ENCODE measurements around the gene MYOZ3. TPM values are rescaled to one million over a fixed set of nuclear protein-coding genes. Genes with fewer than 3 reads are reported as not detected.
A peak's percentile ranks its signal among the peaks of the same experiment; 100 is the strongest.

MYOZ3 gene
- polyA plus RNA-seq, result 3.0 TPM
- long read RNA-seq, donor 1, result 0 reads
- long read RNA-seq, donor 2, partial matches to known transcripts, result 0 of 1 reads
- long read RNA-seq, donor 2, other reads (novel, unspliced or antisense), result 0 of 1 reads
- long read RNA-seq, donor 3, result 0 reads
- long read RNA-seq, donor 4, result 0 reads
- long read RNA-seq, donor 5, result 0 reads
- long read RNA-seq, donor 6, result 0 reads
- long read RNA-seq, donor 7, partial matches to known transcripts, result 0 of 2 reads
- long read RNA-seq, donor 7, other reads (novel, unspliced or antisense), result 0 of 2 reads
- long read RNA-seq, donor 8, partial matches to known transcripts, result 0 of 2 reads
- long read RNA-seq, donor 8, other reads (novel, unspliced or antisense), result 0 of 2 reads
- long read RNA-seq, donor 9, result 0 reads
- long read RNA-seq, donor 10, result 0 reads
- long read RNA-seq, donor 11, result 0 reads

GRCh38 chr5:150661086-150661485 is at the start of gene MYOZ3:
MYOZ3 (plus strand) TSS chr5:150661251; CDS start chr5:150662942, 1,691 bp downstream.
- Histone ChIP-seq H3K27me3 (ENCODE audit: control insufficient read depth, insufficient read depth, low read length) (peaks cover 14% of the 10 kb centered on the region), H3K9me3 (ENCODE audit: control insufficient read depth, low read depth, low read length) (no peaks in the 10 kb centered on the region), H3K4me1 (ENCODE audit: control insufficient read depth, insufficient read depth, low read length) (peaks cover 6% of the 10 kb centered on the region), H3K36me3 (ENCODE audit: control insufficient read depth, insufficient read depth, low read length) (no peaks in the 10 kb centered on the region), H3K4me3 (ENCODE audit: low read length) (no peak within 1 kb of the TSS), H3K27ac (ENCODE audit: low read length) (no peak within 1 kb of the TSS)
- DNase-seq, result no peak
- no CpG with 5 or more reads among the region's 7 CpGs for WGBS (ENCODE audit: insufficient coverage, low lambda C conversion rate)

- Histone ChIP-seq H3K27me3 (ENCODE audit: control insufficient read depth, insufficient read depth, low read length) (no peaks in the 10 kb centered on the region), H3K36me3 (ENCODE audit: control insufficient read depth, insufficient read depth, low read length) (peaks cover 15% of the 10 kb centered on the region), H3K4me1 (ENCODE audit: control insufficient read depth, insufficient read depth, low read length) (peaks cover 72% of the 10 kb centered on the region), H3K27ac (ENCODE audit: low read length) (peak overlapping the region; percentile 37), H3K4me3 (ENCODE audit: low read length) (no peak overlapping the region), H3K9me3 (ENCODE audit: control insufficient read depth, low read depth, low read length) (no peaks in the 10 kb centered on the region)
- peak in 1 of 2 donors; percentile 73 for DNase-seq
- 75% methylated on average over 1 of the region's 4 CpGs for WGBS (ENCODE audit: insufficient coverage, low lambda C conversion rate)
These were observed 48.6 kb upstream of the MYOZ3 start for GRCh38 chr5:150612405-150612804.

GRCh38 chr5:150612905-150613670 is 48.0 kb upstream of the MYOZ3 start:
- 100% methylated on average over 2 of the region's 4 CpGs for WGBS (ENCODE audit: insufficient coverage, low lambda C conversion rate)

DNA sequence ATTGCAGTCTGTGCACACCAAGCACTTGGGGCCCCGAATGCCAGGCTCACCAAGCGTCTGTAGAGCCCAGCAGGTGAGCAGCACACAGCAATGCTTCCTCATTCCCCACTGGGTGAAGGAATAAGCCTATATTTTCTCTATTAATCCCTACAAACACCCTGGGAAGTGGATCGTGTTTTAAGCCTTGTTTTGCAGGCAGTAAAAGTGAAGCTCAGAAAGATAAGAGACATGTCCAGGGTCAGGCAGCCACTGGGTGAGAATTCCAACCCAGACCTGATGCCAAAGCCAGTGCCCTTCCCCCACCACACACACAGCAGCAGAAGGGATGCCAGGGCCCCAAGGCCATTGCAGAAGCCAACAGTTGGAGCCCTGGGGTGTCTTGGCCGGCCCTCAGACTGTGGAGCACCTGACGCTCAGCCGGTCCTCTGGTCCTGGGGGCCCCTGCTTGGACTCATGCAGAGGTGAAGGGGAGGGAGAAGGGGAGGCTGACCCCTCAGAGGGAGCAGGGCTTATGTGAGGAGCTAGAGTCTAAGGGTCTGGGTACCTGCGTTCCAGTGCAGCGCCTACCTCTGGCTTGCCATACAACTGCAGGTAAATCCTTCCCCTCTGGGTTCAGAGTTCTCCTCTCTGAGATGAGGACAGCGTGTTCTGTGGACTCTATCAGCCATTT is 46.9 kb upstream of the MYOZ3 start:
- no CpG with 5 or more reads among the region's 9 CpGs for WGBS (ENCODE audit: insufficient coverage, low lambda C conversion rate)
- Histone ChIP-seq H3K9me3 (ENCODE audit: control insufficient read depth, low read depth, low read length) (no peaks in the 10 kb centered on the region), H3K27ac (ENCODE audit: low read length) (no peak overlapping the region), H3K4me1 (ENCODE audit: control insufficient read depth, insufficient read depth, low read length) (peaks cover 72% of the 10 kb centered on the region), H3K4me3 (ENCODE audit: low read length) (no peak overlapping the region), H3K27me3 (ENCODE audit: control insufficient read depth, insufficient read depth, low read length) (no peaks in the 10 kb centered on the region), H3K36me3 (ENCODE audit: control insufficient read depth, insufficient read depth, low read length) (peaks cover 28% of the 10 kb centered on the region)
- no peak for DNase-seq

More at GRCh38 chr5:150612905-150613670, 48.0 kb upstream of the MYOZ3 start:
- no peaks in the 10 kb centered on the region for H3K27me3 ChIP-seq (ENCODE audit: control insufficient read depth, insufficient read depth, low read length)
- peak overlapping the region; percentile 37 for H3K27ac ChIP-seq (ENCODE audit: low read length)
- H3K36me3 ChIP-seq (ENCODE audit: control insufficient read depth, insufficient read depth, low read length), result peaks cover 18% of the 10 kb centered on the region
- no peak for DNase-seq
- H3K9me3 ChIP-seq (ENCODE audit: control insufficient read depth, low read depth, low read length), result no peaks in the 10 kb centered on the region
- no peak overlapping the region for H3K4me3 ChIP-seq (ENCODE audit: low read length)
- H3K4me1 ChIP-seq (ENCODE audit: control insufficient read depth, insufficient read depth, low read length), result peaks cover 72% of the 10 kb centered on the region

GRCh38 chr5:150614661-150615060 is 46.4 kb upstream of the MYOZ3 start:
- H3K27me3 ChIP-seq (ENCODE audit: control insufficient read depth, insufficient read depth, low read length), result no peaks in the 10 kb centered on the region
- H3K4me1 ChIP-seq (ENCODE audit: control insufficient read depth, insufficient read depth, low read length), result peaks cover 69% of the 10 kb centered on the region
- DNase-seq, result no peak
- WGBS (ENCODE audit: insufficient coverage, low lambda C conversion rate), result no CpG with 5 or more reads among the region's 4 CpGs
- H3K4me3 ChIP-seq (ENCODE audit: low read length), result no peak overlapping the region
- no peaks in the 10 kb centered on the region for H3K9me3 ChIP-seq (ENCODE audit: control insufficient read depth, low read depth, low read length)
- H3K36me3 ChIP-seq (ENCODE audit: control insufficient read depth, insufficient read depth, low read length), result peaks cover 34% of the 10 kb centered on the region
- H3K27ac ChIP-seq (ENCODE audit: low read length), result no peak overlapping the region

GRCh38 chr5:150615141-150615699 is 45.8 kb upstream of the MYOZ3 start:
- no peak overlapping the region for H3K27ac ChIP-seq (ENCODE audit: low read length)
- no peak overlapping the region for H3K4me3 ChIP-seq (ENCODE audit: low read length)
- no CpG with 5 or more reads among the region's 17 CpGs for WGBS (ENCODE audit: insufficient coverage, low lambda C conversion rate)
- no peak for DNase-seq
- H3K27me3 ChIP-seq (ENCODE audit: control insufficient read depth, insufficient read depth, low read length), result no peaks in the 10 kb centered on the region
- no peaks in the 10 kb centered on the region for H3K9me3 ChIP-seq (ENCODE audit: control insufficient read depth, low read depth, low read length)
- H3K4me1 ChIP-seq (ENCODE audit: control insufficient read depth, insufficient read depth, low read length), result peaks cover 63% of the 10 kb centered on the region
- peaks cover 37% of the 10 kb centered on the region for H3K36me3 ChIP-seq (ENCODE audit: control insufficient read depth, insufficient read depth, low read length)

DNA sequence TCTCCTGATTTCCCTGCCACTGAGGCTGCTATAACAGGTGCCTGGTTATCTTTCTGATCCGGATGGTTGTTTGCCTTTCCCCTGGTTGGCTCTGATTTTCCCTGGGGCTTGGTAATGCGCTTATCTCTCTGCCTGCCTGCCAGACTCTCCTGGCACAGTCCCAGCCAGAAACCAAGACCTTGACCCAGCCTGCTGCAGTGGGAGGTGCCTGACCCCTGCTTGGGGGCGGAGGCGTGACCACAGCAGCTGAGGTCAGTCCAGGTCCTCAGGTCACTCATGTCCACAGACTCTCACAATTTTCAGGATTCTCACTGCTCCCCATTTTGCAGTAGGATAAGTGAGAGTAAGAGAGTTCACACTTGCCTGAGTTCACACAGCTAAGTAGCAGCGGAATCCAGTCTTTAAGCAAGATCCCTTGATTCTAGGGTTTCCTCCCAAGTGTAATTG is 45.0 kb upstream of the MYOZ3 start:
- 80% methylated on average over 1 of the region's 5 CpGs for WGBS (ENCODE audit: insufficient coverage, low lambda C conversion rate)
- Histone ChIP-seq H3K9me3 (ENCODE audit: control insufficient read depth, low read depth, low read length) (no peaks in the 10 kb centered on the region), H3K4me3 (ENCODE audit: low read length) (no peak overlapping the region), H3K36me3 (ENCODE audit: control insufficient read depth, insufficient read depth, low read length) (peaks cover 43% of the 10 kb centered on the region), H3K27ac (ENCODE audit: low read length) (no peak overlapping the region), H3K27me3 (ENCODE audit: control insufficient read depth, insufficient read depth, low read length) (no peaks in the 10 kb centered on the region), H3K4me1 (ENCODE audit: control insufficient read depth, insufficient read depth, low read length) (peaks cover 55% of the 10 kb centered on the region)
- no peak for DNase-seq

DNA sequence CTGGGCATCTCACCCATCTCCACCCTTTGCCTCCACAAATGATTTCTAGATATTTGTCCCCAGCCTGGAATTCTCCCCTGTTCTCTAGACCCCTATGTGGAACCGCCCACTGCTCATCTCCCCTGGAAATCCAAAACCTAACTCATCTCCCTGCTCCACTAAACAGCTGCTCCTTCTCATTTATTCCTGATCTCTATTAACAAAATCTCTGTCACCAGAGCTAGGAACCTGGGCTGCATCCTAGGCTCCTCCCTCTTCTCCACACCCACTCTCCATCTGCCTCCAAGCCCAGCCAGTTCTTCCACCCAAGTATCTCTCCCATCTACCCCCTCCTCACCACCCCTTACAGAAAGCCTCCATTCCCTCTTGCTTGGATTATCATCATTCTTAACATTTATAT is 44.5 kb upstream of the MYOZ3 start:
- Histone ChIP-seq H3K27me3 (ENCODE audit: control insufficient read depth, insufficient read depth, low read length) (no peaks in the 10 kb centered on the region), H3K27ac (ENCODE audit: low read length) (no peak overlapping the region), H3K4me3 (ENCODE audit: low read length) (no peak overlapping the region), H3K4me1 (ENCODE audit: control insufficient read depth, insufficient read depth, low read length) (peaks cover 51% of the 10 kb centered on the region), H3K36me3 (ENCODE audit: control insufficient read depth, insufficient read depth, low read length) (peaks cover 44% of the 10 kb centered on the region), H3K9me3 (ENCODE audit: control insufficient read depth, low read depth, low read length) (no peaks in the 10 kb centered on the region)
- DNase-seq, result no peak
- no CpG with 5 or more reads among the region's 1 CpG for WGBS (ENCODE audit: insufficient coverage, low lambda C conversion rate)

DNA sequence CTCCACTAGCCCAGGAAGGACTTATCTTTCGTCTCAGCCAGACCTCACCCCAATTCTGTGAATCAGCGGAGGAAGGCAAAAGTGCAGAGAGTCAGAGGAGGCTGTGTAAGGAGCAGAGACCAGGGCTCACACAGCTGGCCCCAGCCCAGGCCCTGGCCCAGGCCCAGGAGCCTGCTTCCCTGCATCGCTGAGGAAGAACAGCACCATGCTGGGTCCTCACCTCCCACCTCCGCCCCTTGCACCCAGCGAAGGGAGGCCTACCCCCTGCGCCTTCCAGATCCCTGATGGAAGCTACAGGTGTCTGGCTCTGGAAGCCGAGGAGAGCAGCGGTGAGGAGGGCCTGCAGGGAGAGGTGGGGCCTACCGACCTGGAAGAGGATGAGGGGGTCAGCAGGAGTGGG is 42.9 kb upstream of the MYOZ3 start:
- Histone ChIP-seq H3K27me3 (ENCODE audit: control insufficient read depth, insufficient read depth, low read length) (no peaks in the 10 kb centered on the region), H3K27ac (ENCODE audit: low read length) (no peak overlapping the region), H3K36me3 (ENCODE audit: control insufficient read depth, insufficient read depth, low read length) (peaks cover 55% of the 10 kb centered on the region), H3K9me3 (ENCODE audit: control insufficient read depth, low read depth, low read length) (no peaks in the 10 kb centered on the region), H3K4me1 (ENCODE audit: control insufficient read depth, insufficient read depth, low read length) (peaks cover 34% of the 10 kb centered on the region), H3K4me3 (ENCODE audit: low read length) (no peak overlapping the region)
- DNase-seq, result no peak
- no CpG with 5 or more reads among the region's 9 CpGs for WGBS (ENCODE audit: insufficient coverage, low lambda C conversion rate)

All from large intestine (tissue), 12 donors.